ENCODE measurements around the gene MACROD2. TPM values are rescaled to one million over a fixed set of nuclear protein-coding genes. Genes with fewer than 3 reads are reported as not detected.

Gene MACROD2
- total RNA-seq, 2 donors from 2014 or later, result 0.95 to 4.2 TPM

GRCh38 chr20:15840636-15841301, 1845.5 kb downstream of the MACROD2 start:
- ATAC-seq (ENCODE audit: insufficient number of reproducible peaks, low FRiP score, low read depth) (no peak), DNase-seq (ENCODE audit: low spot score) (no peak)
- no peak overlapping the region for H3K27ac ChIP-seq
- no peaks in the 10 kb centered on the region for H3K9me3 ChIP-seq
- no peaks in the 10 kb centered on the region for H3K36me3 ChIP-seq
- no peak overlapping the region for H3K4me3 ChIP-seq
- no peak for TF ChIP-seq CTCF (IDR thresholded peaks at IDR 0.05)
- H3K4me1 ChIP-seq (ENCODE audit: control insufficient read depth in 1 of 2, low read depth in 2 of 2), result peaks cover 0 to 7% of the 10 kb centered on the region in 2 donors
- H3K27me3 ChIP-seq (replicated peaks; ENCODE audit: insufficient read depth), result no peaks in the 10 kb centered on the region

- DNase-seq (ENCODE audit: low spot score) (no peak), ATAC-seq (ENCODE audit: insufficient number of reproducible peaks, low FRiP score, low read depth) (no peak)
- no peak for TF ChIP-seq CTCF (IDR thresholded peaks at IDR 0.05)
- Histone ChIP-seq H3K27me3 (replicated peaks; ENCODE audit: insufficient read depth) (no peaks in the 10 kb centered on the region), H3K4me3 (no peak overlapping the region), H3K9me3 (no peaks in the 10 kb centered on the region), H3K27ac (no peak overlapping the region), H3K4me1 (ENCODE audit: control insufficient read depth in 1 of 2, low read depth in 2 of 2) (peaks cover 0 to 25% of the 10 kb centered on the region in 2 donors), H3K36me3 (no peaks in the 10 kb centered on the region)
Measured at GRCh38 chr20:15842872-15843271, 1847.6 kb downstream of the MACROD2 start.

- H3K9me3 ChIP-seq, result no peaks in the 10 kb centered on the region
- no peak for TF ChIP-seq CTCF (IDR thresholded peaks at IDR 0.05)
- no peak overlapping the region for H3K27ac ChIP-seq
- no peaks in the 10 kb centered on the region for H3K36me3 ChIP-seq
- no peak overlapping the region for H3K4me3 ChIP-seq
- H3K4me1 ChIP-seq (ENCODE audit: control insufficient read depth in 1 of 2, low read depth in 2 of 2), result peaks cover 0 to 25% of the 10 kb centered on the region in 2 donors
- H3K27me3 ChIP-seq (replicated peaks; ENCODE audit: insufficient read depth), result no peaks in the 10 kb centered on the region
- no peak for ATAC-seq (ENCODE audit: insufficient number of reproducible peaks, low FRiP score, low read depth)
- DNase-seq (ENCODE audit: low spot score), result no peak
Measured at GRCh38 chr20:15843777-15844176, 1848.5 kb downstream of the MACROD2 start.

GRCh38 chr20:15847196-15847784, 1852.0 kb downstream of the MACROD2 start:
- Histone ChIP-seq H3K27me3 (replicated peaks; ENCODE audit: insufficient read depth) (no peaks in the 10 kb centered on the region), H3K27ac (no peak overlapping the region), H3K4me3 (no peak overlapping the region), H3K36me3 (no peaks in the 10 kb centered on the region), H3K4me1 (ENCODE audit: control insufficient read depth in 1 of 2, low read depth in 2 of 2) (peaks cover 0 to 18% of the 10 kb centered on the region in 2 donors), H3K9me3 (no peaks in the 10 kb centered on the region)
- TF ChIP-seq CTCF (IDR thresholded peaks at IDR 0.05), result no peak
- no peak for DNase-seq (ENCODE audit: low spot score)
- ATAC-seq (ENCODE audit: insufficient number of reproducible peaks, low FRiP score, low read depth), result no peak

GRCh38 chr20:15848126-15848525, 1852.8 kb downstream of the MACROD2 start:
- H3K27me3 ChIP-seq (replicated peaks; ENCODE audit: insufficient read depth), result no peaks in the 10 kb centered on the region
- H3K9me3 ChIP-seq, result no peaks in the 10 kb centered on the region
- H3K36me3 ChIP-seq, result no peaks in the 10 kb centered on the region
- H3K4me1 ChIP-seq (ENCODE audit: control insufficient read depth in 1 of 2, low read depth in 2 of 2), result peaks cover 0 to 18% of the 10 kb centered on the region in 2 donors
- no peak overlapping the region for H3K4me3 ChIP-seq
- no peak for TF ChIP-seq CTCF (IDR thresholded peaks at IDR 0.05)
- no peak for DNase-seq (ENCODE audit: low spot score)
- H3K27ac ChIP-seq, result no peak overlapping the region
- ATAC-seq (ENCODE audit: insufficient number of reproducible peaks, low FRiP score, low read depth), result no peak
